OCI-LY3 (cell line): ENCODE data around the gene GLO1.

Source experiments
- CTCF ChIP-seq: fragments of 200-600, 300-600 bp; sonication (generic); IDR thresholded peaks from 2 replicates; pipeline ENCODE4 v1.5.1; 2014; ENCODE audit warnings: antibody characterized with exemption, low read length, low read depth
- EZH2phosphoT487 ChIP-seq: fragments of 200-600 bp; shearing (Covaris generic); IDR thresholded peaks from 2 replicates; pipeline ENCODE4 v1.6.1; 2018; ENCODE audit warnings: antibody characterized with exemption, mixed run types, low read depth

- TF ChIP-seq CTCF (no peak), EZH2phosphoT487 (no peak)
These were observed 6.6 kb downstream of the GLO1 start for GRCh38 chr6:38696345-38696744.
